Activated CD4-positive, alpha-beta memory T cell treated with anti-CD3 and anti-CD28 coated beads for 36 hours (primary cell): ENCODE measurements around the gene HES2. TPM values are rescaled to one million over a fixed set of nuclear protein-coding genes. Genes with fewer than 3 reads are reported as not detected.
"Not testable (repeated sequence)": the region's sequence is repeated elsewhere in the genome, so short reads cannot be mapped to it uniquely, and the experiment has no call there.

ENCODE experiments used
- CTCF ChIA-PET: fragments of 350-600 bp; sonication (Branson Sonifier 250); formaldehyde crosslinking; loops from one replicate; lab custom pipeline; 2021; ENCODE audit warnings: antibody characterized with exemption, inconsistent platforms; lab: Charles Lee
- POLR2A ChIA-PET: fragments of 350-600 bp; sonication (Branson Sonifier 250); formaldehyde crosslinking; loops from one replicate; lab custom pipeline; 2021; ENCODE audit warnings: antibody characterized with exemption; lab: Charles Lee
- DNase-seq: peaks from one replicate; pipeline ENCODE4 v3.0.0-alpha.2; 2020
- H3K27ac Mint-ChIP-seq: one replicate; pipeline ENCODE4 v1.8.0; 2021; ENCODE audit warnings: mixed read lengths
- H3K27me3 Mint-ChIP-seq: one replicate; pipeline ENCODE4 v1.8.0; 2021; ENCODE audit warnings: mixed read lengths
- H3K36me3 Mint-ChIP-seq: one replicate; pipeline ENCODE4 v1.8.0; 2021; ENCODE audit warnings: mixed read lengths
- H3K4me1 Mint-ChIP-seq: one replicate; pipeline ENCODE4 v1.8.0; 2021; ENCODE audit warnings: low read depth, mixed read lengths
- H3K4me3 Mint-ChIP-seq: one replicate; pipeline ENCODE4 v1.8.0; 2021; ENCODE audit warnings: mild to moderate bottlenecking, mixed read lengths
- H3K9me3 Mint-ChIP-seq: one replicate; pipeline ENCODE4 v1.8.0; 2021; ENCODE audit warnings: mixed read lengths
- intact Hi-C: fragments of 100-400 bp; cut with micrococcal nuclease; formaldehyde crosslinking; loops from one replicate; pipeline ENCODE4 v1.15.1; 2023
- microRNA-seq: library from miRNA; unstranded; fragments of <30 nt; microRNA quantifications from one replicate; pipeline ENCODE4 v1.2.0, GENCODE V29; 2022; ENCODE audit warnings: borderline number of aligned reads, borderline microRNAs expressed, borderline replicate concordance
- total RNA-seq, 2 experiments: library from RNA; stranded (reverse); gene quantifications; one replicate each; pipeline ENCODE4 v1.2.3, GENCODE V29; 2021

Gene HES2
- total RNA-seq, 2 experiments from 2014 or later, result 0.07 TPM; not detected in 1

- Mint-ChIP-seq H3K36me3 (no peaks in the 10 kb centered on the region), H3K27me3 (no peaks in the 10 kb centered on the region), H3K4me1 (no peaks in the 10 kb centered on the region), H3K27ac (no peak overlapping the region), H3K4me3 (no peak overlapping the region), H3K9me3 (peaks cover 5% of the 10 kb centered on the region)
- ChIA-PET CTCF (interaction anchor here (0.9 to 1.7 kb wide), 3 partner anchors 16 to 30 kb away, joined by 3 to 4 read pairs (median 3); no protein-coding TSS in a partner anchor), POLR2A (no interaction called here)
- intact Hi-C loops, result no loop called here
- DNase-seq, result no peak
Observed at GRCh38 chr1:6378096-6378746, 41.5 kb downstream of the HES2 start.

DNA sequence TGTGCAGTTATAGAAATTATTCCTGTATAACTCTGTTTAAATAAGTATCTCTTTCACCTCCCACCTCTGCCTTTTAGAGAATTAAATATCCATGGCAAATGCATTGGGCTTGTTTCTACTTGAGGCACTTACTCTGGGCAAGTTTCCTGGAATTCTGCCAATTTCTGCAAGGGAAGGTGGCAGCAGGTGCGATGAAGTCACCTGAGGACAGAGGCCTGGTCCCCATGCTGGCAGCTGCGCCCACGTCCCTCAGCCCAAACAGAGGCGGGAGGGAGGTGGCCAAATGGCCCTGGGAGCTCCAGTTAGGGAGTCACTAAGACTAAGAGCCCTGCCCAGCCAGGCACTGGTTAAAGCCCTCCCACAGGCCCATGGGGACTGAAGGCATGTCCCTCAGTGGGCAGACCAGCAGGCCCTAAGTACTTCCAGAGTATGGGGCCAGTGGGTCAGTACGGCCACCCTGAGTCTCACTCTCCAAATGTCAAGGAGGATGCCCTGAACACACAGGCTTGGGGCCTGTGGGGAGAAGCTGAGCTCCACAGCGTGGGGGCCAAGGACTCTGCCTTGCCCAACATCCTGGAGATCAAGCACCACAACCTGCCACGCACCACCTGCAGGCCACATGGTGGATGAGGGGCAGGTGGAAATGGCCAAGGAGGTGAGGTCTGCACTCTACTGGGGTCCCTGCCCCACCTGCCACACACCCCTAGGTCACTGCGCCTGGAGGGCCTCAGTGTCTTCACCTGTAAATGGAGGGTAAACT, 45.6 kb downstream of the HES2 start:
- no peak for DNase-seq
- H3K4me3 Mint-ChIP-seq, result no peak overlapping the region
- no peaks in the 10 kb centered on the region for H3K27me3 Mint-ChIP-seq
- no peak overlapping the region for H3K27ac Mint-ChIP-seq
- no peaks in the 10 kb centered on the region for H3K4me1 Mint-ChIP-seq
- H3K36me3 Mint-ChIP-seq, result no peaks in the 10 kb centered on the region
- ChIA-PET POLR2A (no interaction called here), CTCF (no interaction called here)
- H3K9me3 Mint-ChIP-seq, result no peaks in the 10 kb centered on the region
- intact Hi-C loops, result no loop called here

DNA sequence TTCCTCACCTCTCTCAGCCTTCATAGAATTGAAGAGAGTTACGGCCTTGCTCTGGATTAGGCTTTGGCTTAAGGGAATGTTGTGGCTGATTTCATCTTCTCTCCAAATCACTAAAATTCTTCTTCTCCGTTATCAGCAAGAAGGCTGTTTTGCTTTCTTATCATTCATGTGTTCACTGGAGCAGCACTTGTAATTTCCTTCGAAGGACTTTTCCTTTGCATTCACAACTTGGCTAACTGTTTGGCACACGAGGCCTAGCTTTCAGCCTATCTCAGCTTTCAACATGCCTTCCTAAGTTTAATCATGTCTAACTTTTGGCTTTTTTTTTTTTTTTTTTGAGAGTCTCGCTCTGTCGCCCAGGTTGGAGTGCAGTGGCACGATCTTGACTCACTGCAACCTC, 47.5 kb downstream of the HES2 start:
- DNase-seq, H3K4me3 Mint-ChIP-seq, intact Hi-C loops, H3K36me3 Mint-ChIP-seq, H3K9me3 Mint-ChIP-seq, H3K4me1 Mint-ChIP-seq, H3K27me3 Mint-ChIP-seq, H3K27ac Mint-ChIP-seq, CTCF ChIA-PET, POLR2A ChIA-PET: not testable (repeated sequence)

GRCh38 chr1:6370006-6370405, 49.7 kb downstream of the HES2 start:
- Mint-ChIP-seq H3K27ac (no peak overlapping the region), H3K4me1 (peaks cover 5% of the 10 kb centered on the region), H3K9me3 (peaks cover 4% of the 10 kb centered on the region), H3K36me3 (peaks cover 2% of the 10 kb centered on the region), H3K4me3 (no peak overlapping the region), H3K27me3 (no peaks in the 10 kb centered on the region)
- no peak for DNase-seq
- intact Hi-C loops, result no loop called here
- CTCF ChIA-PET, result no interaction called here
- POLR2A ChIA-PET, result no interaction called here

- ChIA-PET CTCF (interaction anchor here (0.8 to 2.3 kb wide), 4 partner anchors 20 to 123 kb away, joined by 3 to 9 read pairs (median 5); no protein-coding TSS in a partner anchor), POLR2A (no interaction called here)
- no peak overlapping the region for H3K4me3 Mint-ChIP-seq
- intact Hi-C loops, result no loop called here
- peaks cover 20% of the 10 kb centered on the region for H3K4me1 Mint-ChIP-seq
- H3K27me3 Mint-ChIP-seq, result no peaks in the 10 kb centered on the region
- H3K27ac Mint-ChIP-seq, result no peak overlapping the region
- H3K9me3 Mint-ChIP-seq, result peaks cover 4% of the 10 kb centered on the region
- peaks cover 2% of the 10 kb centered on the region for H3K36me3 Mint-ChIP-seq
- no peak for DNase-seq
Observed at GRCh38 chr1:6367381-6368012, 52.2 kb downstream of the HES2 start.

DNA sequence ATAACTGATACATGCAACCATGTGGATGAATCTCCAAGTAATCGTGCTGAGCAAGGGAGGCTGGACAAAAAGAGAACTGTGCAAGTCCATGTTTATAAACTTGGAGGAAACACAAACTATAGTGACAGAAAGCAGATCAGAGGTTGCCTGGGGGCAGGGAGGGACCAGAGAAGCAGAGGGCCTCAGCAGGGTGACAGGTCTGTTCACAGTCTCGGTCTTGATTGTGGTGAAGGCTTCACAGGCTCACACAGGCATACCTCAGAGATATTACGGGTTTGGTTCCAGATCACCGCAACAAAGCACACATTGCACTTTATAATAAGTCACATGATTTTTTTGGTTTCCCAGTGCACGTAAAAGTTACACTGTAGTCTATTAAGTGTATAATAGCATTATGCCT, 54.7 kb downstream of the HES2 start:
- intact Hi-C loops, result no loop called here
- H3K9me3 Mint-ChIP-seq, result peaks cover 4% of the 10 kb centered on the region
- H3K36me3 Mint-ChIP-seq, result peaks cover 2% of the 10 kb centered on the region
- ChIA-PET POLR2A (no interaction called here), CTCF (no interaction called here)
- no peaks in the 10 kb centered on the region for H3K27me3 Mint-ChIP-seq
- no peak overlapping the region for H3K4me3 Mint-ChIP-seq
- peaks cover 25% of the 10 kb centered on the region for H3K4me1 Mint-ChIP-seq
- DNase-seq, result peak; percentile 58
- H3K27ac Mint-ChIP-seq, result peak overlapping the region; percentile 59

DNA sequence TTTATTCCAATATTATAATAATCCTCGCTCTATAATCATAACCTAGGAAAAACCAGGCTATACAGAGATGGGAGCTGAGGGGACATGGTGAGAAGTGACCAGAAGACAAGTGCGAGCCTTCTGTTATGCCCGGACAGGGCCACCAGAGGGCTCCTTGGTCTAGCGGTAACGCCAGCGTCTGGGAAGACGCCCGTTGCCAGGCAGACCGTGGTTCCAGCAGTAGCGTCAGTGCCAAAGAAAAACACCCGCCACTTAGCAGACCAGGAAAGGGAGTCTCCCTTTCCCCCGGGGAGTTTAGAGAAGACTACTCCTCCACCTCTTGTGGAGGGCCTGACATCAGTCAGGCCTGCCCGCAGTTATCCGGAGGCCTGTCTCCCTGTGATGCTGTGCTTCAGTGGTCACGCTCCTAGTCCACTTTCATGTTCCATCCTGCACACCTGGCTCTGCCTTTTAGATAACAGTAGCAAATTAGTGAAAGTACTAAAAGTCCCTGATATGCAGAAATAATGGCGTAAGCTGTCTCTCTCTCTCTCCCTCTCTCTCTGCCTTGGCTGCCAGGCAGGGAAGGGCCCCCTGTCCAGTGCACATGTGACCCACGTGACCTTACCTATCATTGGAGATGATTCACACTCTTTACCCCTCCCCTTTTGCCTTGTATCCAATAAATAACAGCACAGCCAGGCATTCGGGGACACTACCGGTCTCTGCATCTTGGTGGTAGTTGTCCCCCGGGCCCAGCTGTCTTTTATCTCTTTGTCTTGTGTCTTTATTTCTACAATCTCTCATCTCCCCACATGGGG, 56.4 kb downstream of the HES2 start:
- H3K27me3 Mint-ChIP-seq, H3K4me3 Mint-ChIP-seq, H3K36me3 Mint-ChIP-seq, H3K9me3 Mint-ChIP-seq, intact Hi-C loops, H3K27ac Mint-ChIP-seq: not testable (repeated sequence)
- peak; percentile 61 for DNase-seq
- peaks cover 42% of the 10 kb centered on the region for H3K4me1 Mint-ChIP-seq
- ChIA-PET CTCF (interaction anchor here (0.6 to 7.7 kb wide), 15 partner anchors 8 to 464 kb away, joined by 3 to 47 read pairs (median 4); partner anchors contain the start of genes ACOT7 and HES2), POLR2A (interaction anchor here (1.3 kb wide), 1 partner anchor 30 kb away, joined by 5 read pairs; the partner anchor contains the start of gene ACOT7)

Small RNA genes lying within 50 kb of the gene (microRNA-seq; reads per million reads assigned to microRNA genes)
- not detected for gene MIR4252

Other genes with a start within 250 kb of the HES2 start
- gene CHD5, start 239.6 kb downstream of the HES2 start, total RNA-seq, result under 1 TPM; 0.38 to 0.51 TPM
- gene RPL22, start 220.3 kb downstream of the HES2 start, total RNA-seq, result 100 to 1,000 TPM; 395 to 433 TPM
- gene RNF207, start 213.8 kb downstream of the HES2 start, total RNA-seq, result 10 to 100 TPM; 14.7 to 18.4 TPM
- 10 to 100 TPM; 47.6 to 51.4 TPM for gene ICMT, start 184.0 kb downstream of the HES2 start, total RNA-seq
- gene HES3, start 175.7 kb downstream of the HES2 start, total RNA-seq, result not detected
- gene GPR153, start 158.8 kb downstream of the HES2 start, total RNA-seq, result under 1 TPM; 0.17 to 0.26 TPM
- gene ACOT7, start 26.2 kb downstream of the HES2 start, total RNA-seq, result 10 to 100 TPM; 93.8 to 94.6 TPM
- 1 to 10 TPM in 1 of 2 experiments, under 1 TPM in 1; 0.83 to 1.5 TPM for gene ESPN, start 4.9 kb upstream of the HES2 start, total RNA-seq
- gene TNFRSF25, start 46.3 kb upstream of the HES2 start, total RNA-seq, result 10 to 100 TPM; 90.0 to 97.4 TPM
- 1 to 10 TPM; 2.1 to 2.2 TPM for gene PLEKHG5, start 71.7 kb upstream of the HES2 start, total RNA-seq
- 10 to 100 TPM; 29.8 to 32.5 TPM for gene NOL9, start 134.6 kb upstream of the HES2 start, total RNA-seq
- gene TAS1R1, start 135.4 kb upstream of the HES2 start, total RNA-seq, result not detected
- 10 to 100 TPM; 24.6 to 28.1 TPM for gene ZBTB48, start 160.1 kb upstream of the HES2 start, total RNA-seq
- gene KLHL21, start 182.9 kb upstream of the HES2 start, total RNA-seq, result 10 to 100 TPM; 18.1 to 19.4 TPM
- 10 to 100 TPM; 16.8 to 16.9 TPM for gene PHF13, start 193.8 kb upstream of the HES2 start, total RNA-seq
- gene THAP3, start 204.9 kb upstream of the HES2 start, total RNA-seq, result 10 to 100 TPM; 22.8 TPM